ENCODE data around the gene CASS4. TPM values are rescaled to one million over a fixed set of nuclear protein-coding genes. Genes with fewer than 3 reads are reported as not detected.

The CASS4 gene
- total RNA-seq, 1 experiment from 2014 or later, result not detected

GRCh38 chr20:56431471-56431870 is 19.4 kb downstream of the CASS4 start:
- no peak overlapping the region for H3K27ac ChIP-seq (ENCODE audit: insufficient read length, low read depth, low read length)

More at GRCh38 chr20:56431471-56431870, 19.4 kb downstream of the CASS4 start:
- no CpG with 5 or more reads among the region's 3 CpGs for WGBS (ENCODE audit: extremely low coverage, insufficient read length, low lambda C conversion rate)
- Histone ChIP-seq H2AFZ (ENCODE audit: low read length) (no peak overlapping the region), H3K9ac (ENCODE audit: extremely low read depth, insufficient read length, low read length) (no peak overlapping the region), H2BK15ac (ENCODE audit: low read depth, low read length) (no peak overlapping the region), H4K20me1 (ENCODE audit: control insufficient read depth, insufficient read depth, insufficient read length) (no peaks in the 10 kb centered on the region), H2BK20ac (ENCODE audit: low read depth, low read length, poor library complexity, severe bottlenecking) (no peak overlapping the region), H3K9me3 (ENCODE audit: control insufficient read depth, low read depth, low read length) (no peaks in the 10 kb centered on the region), H3T11ph (ENCODE audit: low read length) (no peak overlapping the region), H3K18ac (ENCODE audit: insufficient read length, low read depth, low read length) (no peak overlapping the region), H4K91ac (ENCODE audit: insufficient read length, low read depth, low read length) (no peak overlapping the region), H3K4me2 (ENCODE audit: insufficient read depth, insufficient read length, low read length) (no peak overlapping the region), H2AK5ac (ENCODE audit: insufficient read length, low read length) (no peak overlapping the region), H2BK12ac (ENCODE audit: insufficient read length, low read depth, low read length) (no peak overlapping the region), H3K56ac (ENCODE audit: insufficient read length, low read depth, low read length) (no peak overlapping the region), H4K8ac (replicated peaks; ENCODE audit: insufficient read length, low read depth, low read length) (no peak overlapping the region), H2BK120ac (ENCODE audit: low read depth, low read length, poor library complexity, severe bottlenecking) (no peak overlapping the region), H3K79me2 (ENCODE audit: insufficient read depth, low read length) (no peaks in the 10 kb centered on the region), H3K23me2 (ENCODE audit: insufficient read length, low read depth, low read length, poor library complexity, severe bottlenecking) (no peaks in the 10 kb centered on the region), H4K5ac (ENCODE audit: insufficient read length, low read depth, low read length) (no peak overlapping the region), H2BK5ac (ENCODE audit: insufficient read length, low read length) (no peak overlapping the region), H3K4me1 (ENCODE audit: insufficient read depth, low read length) (no peaks in the 10 kb centered on the region), H3K14ac (ENCODE audit: insufficient read depth, low read length) (no peak overlapping the region), H3K4ac (ENCODE audit: low read depth, low read length) (no peak overlapping the region), H3K79me1 (ENCODE audit: insufficient read depth, low read depth, low read length, poor library complexity, severe bottlenecking) (no peaks in the 10 kb centered on the region), H3K23ac (ENCODE audit: insufficient read length, low read depth, low read length) (no peak overlapping the region), H3K27me3 (ENCODE audit: insufficient read depth, low read length) (peaks cover 2% of the 10 kb centered on the region; the same call in 1 of the 2 replicates)
- Mint-ChIP-seq H3K27ac (no peak overlapping the region), H3K9me3 (no peaks in the 10 kb centered on the region), H3K4me1 (no peaks in the 10 kb centered on the region), H3K27me3 (ENCODE audit: low read depth) (peaks cover 34% of the 10 kb centered on the region), H3K36me3 (ENCODE audit: insufficient read depth in 1 of 3, low read depth in 3 of 3) (no peaks in the 10 kb centered on the region), H3K4me3 (no peak overlapping the region)
- TF ChIP-seq CTCF (conservative IDR thresholded peaks at IDR 0.05), result no peak
- no peak for DNase-seq
